ENCODE results near the gene SCP2D1. TPM values are rescaled to one million over a fixed set of nuclear protein-coding genes. Genes with fewer than 3 reads are reported as not detected.

SCP2D1 gene
- not detected for total RNA-seq

GRCh38 chr20:18813483-18813882, at the start of gene SCP2D1:
Gene SCP2D1, plus strand, starts transcription at chr20:18813783. Its CDS starts 33 bp downstream, at chr20:18813816.
- TF ChIP-seq CTCF (IDR thresholded peaks at IDR 0.05) (no peak), POLR2A (IDR thresholded peaks at IDR 0.05) (no peak)
- H3K4me1 ChIP-seq: peaks cover 0 to 6% (median 0%) of the 10 kb centered on the region in 3 donors
- H3K27ac ChIP-seq: no peak within 1 kb of the TSS
- WGBS, 2 donors: 32 to 38% methylated on average over 1 to 3 of the region's 3 CpGs
- H3K36me3 ChIP-seq: no peaks in the 10 kb centered on the region
- intact Hi-C loops (cut with DNase I): no loop called here
- H3K27me3 ChIP-seq: no peaks in the 10 kb centered on the region
- H3K9me3 ChIP-seq: no peaks in the 10 kb centered on the region
- no peak within 1 kb of the TSS for H3K4me3 ChIP-seq
- no peak for DNase-seq

- H3K36me3 ChIP-seq: peaks cover 0 to 15% (median 0%) of the 10 kb centered on the region in 3 donors
- TF ChIP-seq CTCF (IDR thresholded peaks at IDR 0.05) (no peak), POLR2A (IDR thresholded peaks at IDR 0.05) (no peak)
- no peak overlapping the region for H3K4me3 ChIP-seq
- intact Hi-C loops (cut with DNase I): no loop called here
- H3K27me3 ChIP-seq: no peaks in the 10 kb centered on the region
- H3K27ac ChIP-seq: no peak overlapping the region
- H3K9me3 ChIP-seq: no peaks in the 10 kb centered on the region
- WGBS, 2 donors: 61 to 70% methylated on average over 5 of the region's 5 CpGs
- H3K4me1 ChIP-seq: no peaks in the 10 kb centered on the region
- DNase-seq: no peak
Measured at GRCh38 chr20:18767676-18768075, 45.9 kb upstream of the SCP2D1 start.

DNA sequence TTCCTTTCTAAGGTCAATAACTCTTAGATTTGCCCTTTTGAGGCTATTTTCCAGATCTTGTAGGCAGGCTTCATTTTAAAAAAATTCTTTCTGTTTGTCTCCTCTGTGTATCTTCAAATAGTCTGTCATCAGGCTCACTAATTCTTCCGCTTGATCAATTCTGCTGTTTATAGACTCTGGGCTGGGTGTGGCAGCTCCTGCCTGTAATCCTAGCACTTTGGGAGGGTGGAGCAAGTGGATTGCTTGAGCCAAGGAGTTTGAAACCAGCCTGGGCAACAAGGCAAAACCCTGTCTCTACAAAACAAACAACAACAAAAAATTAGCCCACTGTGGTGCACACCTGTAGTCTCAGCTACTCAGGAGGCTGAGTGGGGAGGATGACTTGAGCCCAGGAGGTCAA, 40.0 kb upstream of the SCP2D1 start:
- no peaks in the 10 kb centered on the region for H3K27me3 ChIP-seq
- H3K27ac ChIP-seq: no peak overlapping the region
- H3K4me3 ChIP-seq: no peak overlapping the region
- 64 to 67% methylated on average over 1 of the region's 1 CpG for WGBS, 2 donors
- no peak for DNase-seq
- TF ChIP-seq CTCF (IDR thresholded peaks at IDR 0.05) (no peak), POLR2A (IDR thresholded peaks at IDR 0.05) (no peak)
- H3K9me3 ChIP-seq: no peaks in the 10 kb centered on the region
- H3K36me3 ChIP-seq: no peaks in the 10 kb centered on the region
- intact Hi-C loops (cut with DNase I): no loop called here
- peaks cover 0 to 5% (median 0%) of the 10 kb centered on the region in 3 donors for H3K4me1 ChIP-seq

GRCh38 chr20:18774207-18774606, 39.4 kb upstream of the SCP2D1 start:
- H3K27me3 ChIP-seq: no peaks in the 10 kb centered on the region
- H3K36me3 ChIP-seq: no peaks in the 10 kb centered on the region
- TF ChIP-seq CTCF (IDR thresholded peaks at IDR 0.05): no peak
- no peak for TF ChIP-seq POLR2A (IDR thresholded peaks at IDR 0.05)
- peaks cover 0 to 5% (median 0%) of the 10 kb centered on the region in 3 donors for H3K4me1 ChIP-seq
- 57 to 58% methylated on average over 2 of the region's 2 CpGs for WGBS, 2 donors
- intact Hi-C loops (cut with DNase I): no loop called here
- no peak overlapping the region for H3K4me3 ChIP-seq
- no peak overlapping the region for H3K27ac ChIP-seq
- no peak for DNase-seq
- no peaks in the 10 kb centered on the region for H3K9me3 ChIP-seq

GRCh38 chr20:18775633-18776032, 38.0 kb upstream of the SCP2D1 start:
- TF ChIP-seq POLR2A (IDR thresholded peaks at IDR 0.05): no peak
- no peak for TF ChIP-seq CTCF (IDR thresholded peaks at IDR 0.05)
- no peaks in the 10 kb centered on the region for H3K9me3 ChIP-seq
- no peak overlapping the region for H3K4me3 ChIP-seq
- no peak overlapping the region for H3K27ac ChIP-seq
- no peaks in the 10 kb centered on the region for H3K36me3 ChIP-seq
- WGBS, 2 donors: 89 to 90% methylated on average over 3 to 4 of the region's 5 CpGs
- no peaks in the 10 kb centered on the region for H3K27me3 ChIP-seq
- intact Hi-C loops (cut with DNase I): no loop called here
- no peak for DNase-seq
- H3K4me1 ChIP-seq: peaks cover 0 to 5% (median 0%) of the 10 kb centered on the region in 3 donors
